Vagina (tissue), 2 donors: ENCODE data around the gene RAB22A. TPM values are rescaled to one million over a fixed set of nuclear protein-coding genes. Genes with fewer than 3 reads are reported as not detected.

ENCODE experiments used
- DNase-seq, 2 donors: peaks; one replicate each; pipeline ENCODE4 v3.0.0-alpha.2; 2017; ENCODE audit errors: extremely low spot score in 2 of 2
- H3K27ac ChIP-seq: fragments of 200-600 bp; sonication (generic); one replicate; pipeline ENCODE4 v1.5.1; 2019
- H3K27me3 ChIP-seq: fragments of 200-600 bp; sonication (generic); one replicate; pipeline ENCODE4 v1.5.1; 2019
- H3K36me3 ChIP-seq, 2 donors: fragments of 200-600 bp; sonication (generic); one replicate each; pipeline ENCODE4 v1.5.1; 2017 to 2019
- H3K4me1 ChIP-seq: fragments of 200-600 bp; sonication (generic); one replicate; pipeline ENCODE4 v1.5.1; 2019
- H3K4me3 ChIP-seq, 2 donors: fragments of 200-600 bp; sonication (generic); 1 replicate in 1 of 2; 2 replicates in 1 of 2; pipeline ENCODE4 v1.5.1; 2016 to 2019
- H3K9me3 ChIP-seq: fragments of 200-600 bp; sonication (generic); one replicate; pipeline ENCODE4 v1.5.1; 2019
- CTCF ChIP-seq, 3 experiments: fragments of 450-650 bp in 2 of 3; fragments of 200-600 bp in 1 of 3; sonication (generic) in 1 of 3; IDR thresholded peaks; one replicate each; pipeline ENCODE4 v1.5.1; 2017 to 2019; ENCODE audit warnings: antibody characterized with exemption in 3 of 3, mild to moderate bottlenecking in 2 of 3, moderate library complexity in 2 of 3
- POLR2A ChIP-seq, 2 donors: fragments of 450-650 bp; IDR thresholded peaks; one replicate each; pipeline ENCODE4 v1.6.1; 2017; ENCODE audit warnings: antibody characterized with exemption in 2 of 2, mild to moderate bottlenecking in 2 of 2, moderate library complexity in 2 of 2
- POLR2AphosphoS5 ChIP-seq, 2 donors: sonication (generic); formaldehyde crosslinking; IDR thresholded peaks; one replicate each; pipeline ENCODE4 v1.9.0; 2017; ENCODE audit warnings: antibody characterized with exemption in 2 of 2, mild to moderate bottlenecking in 2 of 2, low read depth in 1 of 2; ENCODE audit not compliant: insufficient read depth in 1 of 2
- intact Hi-C: fragments of 100-400 bp; cut with DNase I; formaldehyde crosslinking; loops from one replicate; pipeline ENCODE4 v1.15.1; 2023
- total RNA-seq: library from RNA; depleted of rRNA; stranded (reverse); fragments of >200 nt; gene quantifications from one replicate; pipeline ENCODE4 v1.2.3, GENCODE V29; 2016

RAB22A gene
- total RNA-seq, 1 donor from 2014 or later: 15.2 TPM

- Histone ChIP-seq H3K36me3 (peaks cover 0 to under 1% of the 10 kb centered on the region in 2 donors), H3K27me3 (no peaks in the 10 kb centered on the region), H3K4me1 (peaks cover 13% of the 10 kb centered on the region), H3K4me3 (no peak overlapping the region), H3K9me3 (no peaks in the 10 kb centered on the region), H3K27ac (no peak overlapping the region)
- TF ChIP-seq POLR2AphosphoS5 (IDR thresholded peaks at IDR 0.05; ENCODE audit: insufficient read depth in 1 of 2, low read depth in 1 of 2) (no peak), POLR2A (IDR thresholded peaks at IDR 0.05) (no peak), CTCF (IDR thresholded peaks at IDR 0.05) (no peak)
- no peak for DNase-seq
- intact Hi-C loops: no loop called here
Measured at GRCh38 chr20:58340151-58340550, 30.6 kb downstream of the RAB22A start.

GRCh38 chr20:58340853-58341252 lies 31.3 kb downstream of the RAB22A start:
- Histone ChIP-seq H3K4me1 (peaks cover 13% of the 10 kb centered on the region), H3K4me3 (no peak overlapping the region), H3K27ac (no peak overlapping the region), H3K9me3 (no peaks in the 10 kb centered on the region), H3K36me3 (peaks cover 0 to 7% of the 10 kb centered on the region in 2 donors), H3K27me3 (no peaks in the 10 kb centered on the region)
- no peak for DNase-seq
- intact Hi-C loops: no loop called here
- no peak for TF ChIP-seq POLR2A (IDR thresholded peaks at IDR 0.05)
- no peak for TF ChIP-seq CTCF (IDR thresholded peaks at IDR 0.05)
- TF ChIP-seq POLR2AphosphoS5 (IDR thresholded peaks at IDR 0.05; ENCODE audit: insufficient read depth in 1 of 2, low read depth in 1 of 2): no peak

GRCh38 chr20:58342104-58342945 lies 32.8 kb downstream of the RAB22A start:
- TF ChIP-seq CTCF (IDR thresholded peaks at IDR 0.05) (no peak), POLR2AphosphoS5 (IDR thresholded peaks at IDR 0.05; ENCODE audit: insufficient read depth in 1 of 2, low read depth in 1 of 2) (no peak), POLR2A (IDR thresholded peaks at IDR 0.05) (no peak)
- intact Hi-C loops: no loop called here
- Histone ChIP-seq H3K27me3 (no peaks in the 10 kb centered on the region), H3K4me1 (peaks cover 13% of the 10 kb centered on the region), H3K36me3 (peaks cover 0 to 18% of the 10 kb centered on the region in 2 donors), H3K27ac (no peak overlapping the region), H3K9me3 (no peaks in the 10 kb centered on the region), H3K4me3 (no peak overlapping the region)
- no peak for DNase-seq

GRCh38 chr20:58344741-58345140 lies 35.2 kb downstream of the RAB22A start:
- H3K27me3 ChIP-seq: no peaks in the 10 kb centered on the region
- H3K4me1 ChIP-seq: peaks cover 13% of the 10 kb centered on the region
- H3K36me3 ChIP-seq: peaks cover 0 to 18% of the 10 kb centered on the region in 2 donors
- intact Hi-C loops: no loop called here
- H3K27ac ChIP-seq: no peak overlapping the region
- no peak overlapping the region for H3K4me3 ChIP-seq
- TF ChIP-seq POLR2AphosphoS5 (IDR thresholded peaks at IDR 0.05; ENCODE audit: insufficient read depth in 1 of 2, low read depth in 1 of 2) (no peak), CTCF (IDR thresholded peaks at IDR 0.05) (no peak), POLR2A (IDR thresholded peaks at IDR 0.05) (no peak)
- H3K9me3 ChIP-seq: no peaks in the 10 kb centered on the region
- DNase-seq: no peak

- TF ChIP-seq CTCF (IDR thresholded peaks at IDR 0.05): no peak
- TF ChIP-seq POLR2AphosphoS5 (IDR thresholded peaks at IDR 0.05; ENCODE audit: insufficient read depth in 1 of 2, low read depth in 1 of 2): no peak
- no peak for TF ChIP-seq POLR2A (IDR thresholded peaks at IDR 0.05)
- intact Hi-C loops: no loop called here
- Histone ChIP-seq H3K27ac (no peak overlapping the region), H3K9me3 (no peaks in the 10 kb centered on the region), H3K4me3 (no peak overlapping the region), H3K36me3 (peaks cover 0 to 26% of the 10 kb centered on the region in 2 donors), H3K4me1 (no peaks in the 10 kb centered on the region), H3K27me3 (no peaks in the 10 kb centered on the region)
- no peak for DNase-seq
Measured at GRCh38 chr20:58349570-58349969, 40.1 kb downstream of the RAB22A start.
